Smooth muscle cell (in vitro differentiated cells): ENCODE measurements around the gene CRTAC1. TPM values are rescaled to one million over a fixed set of nuclear protein-coding genes. Genes with fewer than 3 reads are reported as not detected.
A peak's percentile ranks its signal among the peaks of the same experiment; 100 is the strongest.

Experiments used
- DNase-seq: peaks from one replicate; lab custom pipeline; 2025; ENCODE audit not compliant: unreplicated experiment; lab: John Stamatoyannopoulos, UW
- H2AFZ ChIP-seq: fragments of 200-600 bp; sonication (generic); 2 replicates; pipeline ENCODE4 v1.6.0; 2016; ENCODE audit warnings: antibody characterized with exemption, low read depth, mild to moderate bottlenecking
- H3F3A ChIP-seq: fragments of 200-600 bp; sonication (generic); 2 replicates; pipeline ENCODE4 v1.6.0; 2017; ENCODE audit warnings: antibody characterized with exemption, low read depth
- H3K27ac ChIP-seq: fragments of 200-600 bp; sonication (generic); 2 replicates; pipeline ENCODE4 v1.5.1; 2016; ENCODE audit warnings: low read depth, mild to moderate bottlenecking
- H3K27me3 ChIP-seq: fragments of 200-600 bp; sonication (generic); 2 replicates; pipeline ENCODE4 v1.6.1; 2016; ENCODE audit warnings: low read depth, mild to moderate bottlenecking
- H3K36me3 ChIP-seq: fragments of 200-600 bp; sonication (generic); 2 replicates; pipeline ENCODE4 v1.5.1; 2016; ENCODE audit warnings: low read depth
- H3K4me1 ChIP-seq: fragments of 200-600 bp; sonication (generic); 2 replicates; pipeline ENCODE4 v1.5.1; 2016; ENCODE audit warnings: low read depth
- H3K4me2 ChIP-seq: fragments of 200-600 bp; sonication (generic); 2 replicates; pipeline ENCODE4 v1.6.0; 2016; ENCODE audit warnings: mild to moderate bottlenecking
- H3K4me3 ChIP-seq: fragments of 200-600 bp; sonication (generic); 2 replicates; pipeline ENCODE4 v1.5.1; 2016; ENCODE audit warnings: mild to moderate bottlenecking
- H3K79me2 ChIP-seq: fragments of 200-600 bp; sonication (generic); 2 replicates; pipeline ENCODE4 v1.6.0; 2016; ENCODE audit warnings: low read depth, mild to moderate bottlenecking
- H3K9ac ChIP-seq: fragments of 200-600 bp; sonication (generic); 2 replicates; pipeline ENCODE4 v1.6.0; 2016; ENCODE audit warnings: low read depth
- H3K9me3 ChIP-seq: fragments of 200-600 bp; sonication (generic); replicated peaks from 2 replicates; pipeline ENCODE4 v1.5.1; 2016; ENCODE audit warnings: low read depth
- H4K20me1 ChIP-seq: fragments of 200-600 bp; sonication (generic); 2 replicates; pipeline ENCODE4 v1.6.0; 2016; ENCODE audit warnings: low read depth
- WGBS: methylation state at CpG from one replicate; pipeline ENCODE4 v1.1.7; 2016; ENCODE audit warnings: low lambda C conversion rate; 5-methylcytosine and 5-hydroxymethylcytosine counted together
- polyA plus RNA-seq: library from polyadenylated mRNA; unstranded; fragments of >200 nt; fragmentation: Nextera tagmentation; extraction: Ambion mirVana; gene quantifications from 2 replicates; pipeline ENCODE4 v1.2.1, GENCODE V29; 2016
- total RNA-seq: library from RNA; depleted of rRNA; stranded (reverse); fragments of >200 nt; gene quantifications from 2 replicates; pipeline ENCODE4 v1.2.3, GENCODE V29; 2014
- TF ChIP-seq, protein P1 (sequence below): fragments of 200-600 bp; sonication (generic); IDR thresholded peaks from 2 replicates; pipeline ENCODE4 v1.5.1; 2017; ENCODE audit warnings: borderline replicate concordance, mild to moderate bottlenecking, antibody characterized with exemption; ENCODE audit not compliant: insufficient read depth, poor library complexity, severe bottlenecking

The CRTAC1 gene
- total and polyA plus RNA-seq, 2 experiments from 2014 or later = 0.31 to 0.65 TPM

DNA sequence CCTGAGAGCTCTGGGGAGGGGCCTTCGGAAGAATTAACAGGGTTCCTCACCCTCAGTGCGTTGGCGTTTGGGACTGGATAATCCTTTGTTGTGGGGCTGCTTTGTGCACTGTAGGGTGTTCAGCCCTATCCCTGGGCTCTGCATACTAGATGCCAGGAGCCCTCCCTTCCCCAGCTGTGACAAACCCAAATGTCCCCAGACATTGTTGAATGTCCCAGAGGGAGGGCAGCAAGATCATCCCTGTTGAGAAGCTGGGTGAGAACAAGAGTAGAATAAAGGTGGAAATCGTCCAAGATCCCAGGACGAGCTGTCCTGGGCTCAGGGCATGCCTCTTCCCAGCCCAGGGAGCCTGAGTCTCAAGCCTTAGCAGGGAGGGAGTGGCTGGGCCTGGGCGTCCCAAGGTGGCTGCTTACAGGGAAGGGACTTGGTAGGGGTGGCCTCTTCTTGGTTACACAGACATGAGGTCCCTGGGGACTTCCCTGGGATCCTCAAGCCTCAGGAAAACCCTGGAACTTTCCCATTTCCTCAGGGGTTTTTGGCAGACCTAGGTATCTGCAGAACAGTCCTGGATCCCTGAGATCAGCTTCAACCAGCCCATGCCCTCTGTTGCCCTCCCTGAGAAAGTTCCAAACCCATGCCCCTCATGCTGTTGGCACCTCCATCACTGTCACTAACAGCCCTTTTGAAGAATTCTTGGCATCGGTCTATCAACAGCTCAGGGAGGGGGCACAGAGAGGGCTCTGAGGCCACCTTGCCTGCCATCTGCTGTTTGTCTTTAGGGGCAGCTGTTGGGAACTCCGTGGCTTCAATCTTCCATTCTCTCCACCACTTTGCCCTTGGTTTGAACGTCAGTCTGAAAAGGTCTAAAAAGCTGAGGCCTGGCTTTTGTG, 127.0 kb downstream of the CRTAC1 start:
- WGBS = 87% methylated on average over 9 of the region's 9 CpGs
- H3K79me2 ChIP-seq = no peaks in the 10 kb centered on the region
- no peaks in the 10 kb centered on the region for H3K36me3 ChIP-seq
- no peaks in the 10 kb centered on the region for H3F3A ChIP-seq
- no peak for DNase-seq
- no peak overlapping the region for H3K4me3 ChIP-seq
- no peaks in the 10 kb centered on the region for H3K9me3 ChIP-seq
- H3K4me2 ChIP-seq = no peak overlapping the region
- H3K27me3 ChIP-seq = no peaks in the 10 kb centered on the region
- H2AFZ ChIP-seq = no peak overlapping the region
- no peaks in the 10 kb centered on the region for H3K4me1 ChIP-seq
- no peak overlapping the region for H3K9ac ChIP-seq
- H4K20me1 ChIP-seq = no peaks in the 10 kb centered on the region
- H3K27ac ChIP-seq = no peak overlapping the region
- TF ChIP-seq, protein P1, sequence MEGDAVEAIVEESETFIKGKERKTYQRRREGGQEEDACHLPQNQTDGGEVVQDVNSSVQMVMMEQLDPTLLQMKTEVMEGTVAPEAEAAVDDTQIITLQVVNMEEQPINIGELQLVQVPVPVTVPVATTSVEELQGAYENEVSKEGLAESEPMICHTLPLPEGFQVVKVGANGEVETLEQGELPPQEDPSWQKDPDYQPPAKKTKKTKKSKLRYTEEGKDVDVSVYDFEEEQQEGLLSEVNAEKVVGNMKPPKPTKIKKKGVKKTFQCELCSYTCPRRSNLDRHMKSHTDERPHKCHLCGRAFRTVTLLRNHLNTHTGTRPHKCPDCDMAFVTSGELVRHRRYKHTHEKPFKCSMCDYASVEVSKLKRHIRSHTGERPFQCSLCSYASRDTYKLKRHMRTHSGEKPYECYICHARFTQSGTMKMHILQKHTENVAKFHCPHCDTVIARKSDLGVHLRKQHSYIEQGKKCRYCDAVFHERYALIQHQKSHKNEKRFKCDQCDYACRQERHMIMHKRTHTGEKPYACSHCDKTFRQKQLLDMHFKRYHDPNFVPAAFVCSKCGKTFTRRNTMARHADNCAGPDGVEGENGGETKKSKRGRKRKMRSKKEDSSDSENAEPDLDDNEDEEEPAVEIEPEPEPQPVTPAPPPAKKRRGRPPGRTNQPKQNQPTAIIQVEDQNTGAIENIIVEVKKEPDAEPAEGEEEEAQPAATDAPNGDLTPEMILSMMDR = peak; percentile 4

- H3K4me2 ChIP-seq = no peak overlapping the region
- no peak for DNase-seq
- H3K4me3 ChIP-seq = no peak overlapping the region
- 94% methylated on average over 12 of the region's 12 CpGs for WGBS
- H3K27ac ChIP-seq = no peak overlapping the region
- H3K36me3 ChIP-seq = no peaks in the 10 kb centered on the region
- H3K4me1 ChIP-seq = no peaks in the 10 kb centered on the region
- H3K79me2 ChIP-seq = no peaks in the 10 kb centered on the region
- H3K9me3 ChIP-seq = no peaks in the 10 kb centered on the region
- TF ChIP-seq, protein P1 = no peak
- no peak overlapping the region for H2AFZ ChIP-seq
- no peaks in the 10 kb centered on the region for H4K20me1 ChIP-seq
- no peak overlapping the region for H3K9ac ChIP-seq
- peaks cover 5% of the 10 kb centered on the region for H3K27me3 ChIP-seq
- no peaks in the 10 kb centered on the region for H3F3A ChIP-seq
Measured at GRCh38 chr10:97901381-97901780, 129.0 kb downstream of the CRTAC1 start.

DNA sequence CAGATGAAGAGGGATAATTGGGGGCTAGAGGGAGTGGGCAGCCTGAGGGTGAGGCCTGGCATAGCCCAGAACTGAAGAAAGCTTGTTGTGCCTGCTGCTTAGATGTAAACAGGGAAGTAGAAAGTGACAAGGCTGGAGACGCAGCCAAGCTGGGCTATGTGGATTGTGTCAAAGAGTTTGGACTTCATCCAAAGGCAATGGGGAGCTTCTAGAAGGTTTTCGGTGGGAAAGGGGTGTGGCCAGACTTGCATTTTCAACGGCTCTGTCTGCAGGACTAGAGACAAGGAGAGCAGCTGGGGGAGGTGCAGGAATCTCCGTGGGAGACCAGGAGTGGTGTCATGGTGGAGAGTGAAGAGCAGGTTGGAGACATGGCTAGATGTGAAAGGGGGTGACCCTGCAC, 132.0 kb downstream of the CRTAC1 start:
- Histone ChIP-seq H3K4me2 (no peak overlapping the region), H3K9ac (no peak overlapping the region), H3K36me3 (no peaks in the 10 kb centered on the region), H2AFZ (no peak overlapping the region), H3K4me3 (no peak overlapping the region), H3K9me3 (no peaks in the 10 kb centered on the region), H3K27ac (no peak overlapping the region), H3K79me2 (no peaks in the 10 kb centered on the region), H3F3A (no peaks in the 10 kb centered on the region), H4K20me1 (no peaks in the 10 kb centered on the region), H3K27me3 (peaks cover 9% of the 10 kb centered on the region), H3K4me1 (no peaks in the 10 kb centered on the region)
- DNase-seq = no peak
- TF ChIP-seq, protein P1 = no peak
- 42% methylated on average over 4 of the region's 4 CpGs for WGBS
